Activated T-helper 1 cell treated with anti-CD3 and anti-CD28 coated beads, Interleukin-2, amount 50 U/mL, for 16 hours (primary cell): ENCODE measurements around the gene PPIL4.

Experiments
- DNase-seq, 2 donors: peaks; one replicate each; pipeline ENCODE4 v3.0.0-alpha.2; 2020; ENCODE audit warnings: low read depth in 1 of 2, low spot score in 1 of 2

The PPIL4 gene

GRCh38 chr6:149545754-149546471 lies at the start of gene PPIL4:
Gene PPIL4 (minus strand): TSS chr6:149546043. CDS start chr6:149546005, 38 bp downstream.
- DNase-seq = peak; percentile 92 to 94

GRCh38 chr6:149593408-149593807 lies 47.6 kb upstream of the PPIL4 start:
- no peak for DNase-seq

- no peak for DNase-seq
Observed at GRCh38 chr6:149592983-149593382, 47.1 kb upstream of the PPIL4 start.

GRCh38 chr6:149586149-149586548 lies 40.3 kb upstream of the PPIL4 start:
- no peak for DNase-seq

GRCh38 chr6:149581349-149581748 lies 35.5 kb upstream of the PPIL4 start:
- DNase-seq = no peak

GRCh38 chr6:149580880-149581279 lies 35.0 kb upstream of the PPIL4 start:
- DNase-seq = no peak

GRCh38 chr6:149567945-149568585 lies 22.2 kb upstream of the PPIL4 start:
- DNase-seq = no peak

- no peak for DNase-seq
Observed at GRCh38 chr6:149567194-149567586, 21.3 kb upstream of the PPIL4 start.

- peak; percentile 12 to 38 for DNase-seq
Observed at GRCh38 chr6:149566410-149567193, 20.8 kb upstream of the PPIL4 start.

GRCh38 chr6:149565527-149566409 lies 19.9 kb upstream of the PPIL4 start, which contains the start of gene GINM1:
Gene GINM1 (plus strand): TSS chr6:149566375. CDS start chr6:149566415, 40 bp downstream.
- peak; percentile 90 to 93 for DNase-seq

- DNase-seq = no peak
Observed at GRCh38 chr6:149563928-149564325, 18.1 kb upstream of the PPIL4 start.

GRCh38 chr6:149563203-149563927 lies 17.5 kb upstream of the PPIL4 start:
- no peak for DNase-seq

- DNase-seq = no peak
Observed at GRCh38 chr6:149560736-149561135, 14.9 kb upstream of the PPIL4 start.

GRCh38 chr6:149559389-149559788 lies 13.5 kb upstream of the PPIL4 start:
- no peak for DNase-seq

GRCh38 chr6:149558029-149558428 lies 12.2 kb upstream of the PPIL4 start:
- no peak for DNase-seq

- no peak for DNase-seq
Observed at GRCh38 chr6:149551920-149552319, 6.1 kb upstream of the PPIL4 start.

GRCh38 chr6:149545258-149545753 lies 537 bp downstream of the PPIL4 start:
- peak in 1 of 2 donors; percentile 43 for DNase-seq

GRCh38 chr6:149544646-149545257 lies 1.1 kb downstream of the PPIL4 start:
- no peak for DNase-seq

GRCh38 chr6:149541139-149541538 lies 4.7 kb downstream of the PPIL4 start:
- DNase-seq = no peak

GRCh38 chr6:149534742-149535141 lies 11.1 kb downstream of the PPIL4 start:
- no peak for DNase-seq
